GM23338 (cell line): ENCODE measurements around the gene RUVBL2. TPM values are rescaled to one million over a fixed set of nuclear protein-coding genes. Genes with fewer than 3 reads are reported as not detected.

Source experiments
- ATAC-seq: fragments of 200-7000 bp; cut with Tn5 transposase; 3 replicates; pipeline ENCODE4 v1.9.1; 2020
- DNase-seq: peaks from one replicate; pipeline ENCODE4 v3.0.0-alpha.2; 2015; ENCODE audit warnings: low spot score
- H2AFZ ChIP-seq: fragments of 200-600 bp; sonication (generic); 2 replicates; pipeline ENCODE4 v1.8.0; 2016; ENCODE audit warnings: antibody characterized with exemption, mild to moderate bottlenecking, moderate library complexity
- H3F3A ChIP-seq: fragments of 200-600 bp; sonication (generic); replicated peaks from 2 replicates; pipeline ENCODE4 v1.8.0; 2017; ENCODE audit warnings: antibody characterized with exemption, mixed run types, low read depth
- H3K27ac ChIP-seq: fragments of 200-600 bp; sonication (generic); 2 replicates; pipeline ENCODE4 v1.6.1; 2016; ENCODE audit warnings: low read depth
- H3K27me3 ChIP-seq: fragments of 200-600 bp; sonication (generic); 2 replicates; pipeline ENCODE4 v1.8.0; 2016; ENCODE audit warnings: mild to moderate bottlenecking, mixed run types, moderate library complexity; ENCODE audit not compliant: insufficient read depth
- H3K36me3 ChIP-seq: fragments of 200-600 bp; sonication (generic); 2 replicates; pipeline ENCODE4 v1.8.0; 2016; ENCODE audit warnings: mild to moderate bottlenecking; ENCODE audit not compliant: insufficient read depth
- H3K4me1 ChIP-seq: fragments of 200-600 bp; sonication (generic); 2 replicates; pipeline ENCODE4 v1.8.0; 2016; ENCODE audit warnings: mild to moderate bottlenecking, moderate library complexity; ENCODE audit not compliant: insufficient read depth
- H3K4me2 ChIP-seq: fragments of 200-600 bp; sonication (generic); 2 replicates; pipeline ENCODE4 v1.7.1; 2017; ENCODE audit warnings: mixed run types
- H3K4me3 ChIP-seq: fragments of 200-600 bp; sonication (generic); 2 replicates; pipeline ENCODE4 v1.6.1; 2016; ENCODE audit warnings: mixed run types
- H3K79me2 ChIP-seq: fragments of 200-600 bp; sonication (generic); replicated peaks from 2 replicates; pipeline ENCODE4 v1.8.0; 2017; ENCODE audit warnings: mild to moderate bottlenecking; ENCODE audit not compliant: insufficient read depth
- H3K9me2 ChIP-seq: fragments of 200-600 bp; sonication (generic); 2 replicates; pipeline ENCODE4 v1.8.0; 2017; ENCODE audit not compliant: insufficient read depth
- H4K20me1 ChIP-seq: fragments of 200-600 bp; sonication (generic); replicated peaks from 2 replicates; pipeline ENCODE4 v1.8.0; 2017; ENCODE audit warnings: mild to moderate bottlenecking; ENCODE audit not compliant: insufficient read depth
- H3K27ac Mint-ChIP-seq: 2 replicates; pipeline ENCODE4 v1.8.0; 2020; ENCODE audit warnings: inconsistent platforms, mild to moderate bottlenecking, moderate library complexity, mixed read lengths
- H3K27me3 Mint-ChIP-seq: 3 replicates; pipeline ENCODE4 v1.8.0; 2022; ENCODE audit warnings: low read depth, mild to moderate bottlenecking, moderate library complexity, mixed read lengths, inconsistent platforms; ENCODE audit not compliant: insufficient read depth, poor library complexity
- H3K36me3 Mint-ChIP-seq: 3 replicates; pipeline ENCODE4 v1.8.0; 2021; ENCODE audit warnings: low read depth, mild to moderate bottlenecking, inconsistent platforms, moderate library complexity, mixed read lengths
- H3K4me1 Mint-ChIP-seq: 3 replicates; pipeline ENCODE4 v1.8.0; 2020; ENCODE audit warnings: mild to moderate bottlenecking, inconsistent platforms, mixed read lengths
- H3K4me3 Mint-ChIP-seq: 3 replicates; pipeline ENCODE4 v1.8.0; 2021; ENCODE audit warnings: moderate library complexity, mild to moderate bottlenecking, inconsistent platforms, mixed read lengths
- H3K9me3 Mint-ChIP-seq: 3 replicates; pipeline ENCODE4 v1.8.0; 2020; ENCODE audit warnings: moderate library complexity, mild to moderate bottlenecking, inconsistent platforms, mixed read lengths
- CREB1 ChIP-seq: fragments of 250-450 bp; sonication (Bioruptor Pico); IDR thresholded peaks from 2 replicates; pipeline ENCODE4 v1.5.0; 2020; ENCODE audit warnings: low read depth, mild to moderate bottlenecking, moderate library complexity
- EZH2 ChIP-seq: fragments of 200-600 bp; sonication (generic); IDR thresholded peaks from one replicate; pipeline ENCODE4 v1.8.0; 2017; ENCODE audit warnings: antibody characterized with exemption, mild to moderate bottlenecking, low read depth; ENCODE audit not compliant: unreplicated experiment
- EZH2phosphoT487 ChIP-seq: fragments of 200-600 bp; sonication (generic); IDR thresholded peaks from one replicate; pipeline ENCODE4 v1.8.1; 2018; ENCODE audit warnings: antibody characterized with exemption; ENCODE audit not compliant: unreplicated experiment
- JUNB ChIP-seq: IDR thresholded peaks from one replicate; pipeline ENCODE4 v1.6.1; 2016; ENCODE audit warnings: antibody characterized with exemption; ENCODE audit not compliant: unreplicated experiment
- NANOG ChIP-seq: IDR thresholded peaks from 2 replicates; pipeline ENCODE4 v1.6.1; 2016; ENCODE audit warnings: antibody characterized with exemption, borderline replicate concordance
- POLR2AphosphoS5 ChIP-seq: IDR thresholded peaks from 2 replicates; pipeline ENCODE4 v1.6.1; 2016; ENCODE audit warnings: antibody characterized with exemption, low read depth
- STAT1 ChIP-seq: IDR thresholded peaks from one replicate; pipeline ENCODE4 v1.6.1; 2016; ENCODE audit warnings: antibody characterized with exemption; ENCODE audit not compliant: unreplicated experiment
- ZNF114 ChIP-seq: fragments of 250-450 bp; sonication (Bioruptor Pico); IDR thresholded peaks from 2 replicates; pipeline ENCODE4 v1.5.0; 2020; ENCODE audit warnings: mild to moderate bottlenecking, moderate library complexity
- ZNF331 ChIP-seq: fragments of 250-450 bp; sonication (Bioruptor Pico); IDR thresholded peaks from 2 replicates; pipeline ENCODE4 v1.5.0; 2020; ENCODE audit warnings: low read depth, mild to moderate bottlenecking, moderate library complexity
- polyA plus RNA-seq: library from polyadenylated mRNA; unstranded; fragments of >200 nt; fragmentation: Nextera tagmentation; extraction: Ambion mirVana; gene quantifications from 2 replicates; pipeline ENCODE4 v1.2.1, GENCODE V29; 2016
- total RNA-seq: library from RNA; depleted of rRNA; stranded (reverse); fragments of >200 nt; shearing (Covaris generic); gene quantifications from 2 replicates; pipeline ENCODE4 v1.2.3, GENCODE V29; 2014
- TF ChIP-seq, protein P1 (sequence below): IDR thresholded peaks from 2 replicates; pipeline ENCODE4 v1.6.1; 2016; ENCODE audit warnings: antibody characterized with exemption
- TF ChIP-seq, protein P2 (sequence below): IDR thresholded peaks from one replicate; pipeline ENCODE4 v1.6.1; 2018; ENCODE audit warnings: antibody characterized with exemption; ENCODE audit not compliant: unreplicated experiment
- TF ChIP-seq, protein P3 (sequence below), 2 experiments: fragments of 200-600 bp in 1 of 2; sonication (generic) in 1 of 2; conservative IDR thresholded peaks; 2 replicates each; pipeline versions ENCODE4 v1.5.1 to v1.6.1; 2016 to 2017; ENCODE audit warnings: antibody characterized with exemption in 2 of 2, low read depth in 2 of 2, mild to moderate bottlenecking in 2 of 2, moderate library complexity in 1 of 2
- TF ChIP-seq, protein P4 (sequence below): fragments of 250-450 bp; sonication (Bioruptor Pico); IDR thresholded peaks from 2 replicates; pipeline ENCODE4 v1.5.0; 2020; ENCODE audit warnings: mild to moderate bottlenecking, moderate library complexity

Gene RUVBL2
- total and polyA plus RNA-seq, 2 experiments from 2014 or later = 196 to 252 TPM

DNA sequence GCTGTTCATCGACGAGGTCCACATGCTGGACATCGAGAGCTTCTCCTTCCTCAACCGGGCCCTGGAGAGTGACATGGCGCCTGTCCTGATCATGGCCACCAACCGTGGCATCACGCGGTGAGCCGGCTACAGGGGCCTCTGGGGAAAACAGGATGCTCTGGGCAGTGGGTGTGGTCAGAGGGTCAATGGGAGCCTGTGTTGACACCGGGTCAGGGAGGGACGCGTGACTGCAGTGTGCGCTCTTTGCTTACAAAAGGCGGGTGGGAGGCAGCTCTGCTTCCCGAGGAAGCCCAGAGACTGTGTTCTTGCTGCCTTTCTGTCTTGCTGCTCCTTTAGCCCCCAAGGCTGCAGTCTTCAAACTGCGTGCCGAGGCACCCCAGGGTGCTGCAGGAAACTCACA, 17.5 kb downstream of the RUVBL2 start:
- Histone ChIP-seq H2AFZ (no peak overlapping the region), H3K36me3 (peaks cover 7% of the 10 kb centered on the region; the same call in 1 of the 2 replicates), H3K4me3 (no peak overlapping the region), H3K4me1 (no peaks in the 10 kb centered on the region), H3K79me2 (no peaks in the 10 kb centered on the region), H3F3A (no peaks in the 10 kb centered on the region), H3K9me2 (no peaks in the 10 kb centered on the region), H4K20me1 (no peaks in the 10 kb centered on the region; the same call in 1 of the 2 replicates), H3K4me2 (no peak overlapping the region), H3K27ac (no peak overlapping the region), H3K27me3 (no peaks in the 10 kb centered on the region)
- DNase-seq (no peak), ATAC-seq (no peak)
- peaks cover 73% of the 10 kb centered on the region for H3K36me3 Mint-ChIP-seq
- TF ChIP-seq NANOG (no peak), STAT1 (no peak), CREB1 (CRISPR knock-in tag) (no peak), ZNF331 (no peak), POLR2AphosphoS5 (no peak), ZNF114 (CRISPR knock-in tag) (no peak), JUNB (no peak), EZH2 (no peak), EZH2phosphoT487 (no peak)
- TF ChIP-seq, protein P1, sequence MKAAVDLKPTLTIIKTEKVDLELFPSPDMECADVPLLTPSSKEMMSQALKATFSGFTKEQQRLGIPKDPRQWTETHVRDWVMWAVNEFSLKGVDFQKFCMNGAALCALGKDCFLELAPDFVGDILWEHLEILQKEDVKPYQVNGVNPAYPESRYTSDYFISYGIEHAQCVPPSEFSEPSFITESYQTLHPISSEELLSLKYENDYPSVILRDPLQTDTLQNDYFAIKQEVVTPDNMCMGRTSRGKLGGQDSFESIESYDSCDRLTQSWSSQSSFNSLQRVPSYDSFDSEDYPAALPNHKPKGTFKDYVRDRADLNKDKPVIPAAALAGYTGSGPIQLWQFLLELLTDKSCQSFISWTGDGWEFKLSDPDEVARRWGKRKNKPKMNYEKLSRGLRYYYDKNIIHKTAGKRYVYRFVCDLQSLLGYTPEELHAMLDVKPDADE = no peak
- TF ChIP-seq, protein P2, sequence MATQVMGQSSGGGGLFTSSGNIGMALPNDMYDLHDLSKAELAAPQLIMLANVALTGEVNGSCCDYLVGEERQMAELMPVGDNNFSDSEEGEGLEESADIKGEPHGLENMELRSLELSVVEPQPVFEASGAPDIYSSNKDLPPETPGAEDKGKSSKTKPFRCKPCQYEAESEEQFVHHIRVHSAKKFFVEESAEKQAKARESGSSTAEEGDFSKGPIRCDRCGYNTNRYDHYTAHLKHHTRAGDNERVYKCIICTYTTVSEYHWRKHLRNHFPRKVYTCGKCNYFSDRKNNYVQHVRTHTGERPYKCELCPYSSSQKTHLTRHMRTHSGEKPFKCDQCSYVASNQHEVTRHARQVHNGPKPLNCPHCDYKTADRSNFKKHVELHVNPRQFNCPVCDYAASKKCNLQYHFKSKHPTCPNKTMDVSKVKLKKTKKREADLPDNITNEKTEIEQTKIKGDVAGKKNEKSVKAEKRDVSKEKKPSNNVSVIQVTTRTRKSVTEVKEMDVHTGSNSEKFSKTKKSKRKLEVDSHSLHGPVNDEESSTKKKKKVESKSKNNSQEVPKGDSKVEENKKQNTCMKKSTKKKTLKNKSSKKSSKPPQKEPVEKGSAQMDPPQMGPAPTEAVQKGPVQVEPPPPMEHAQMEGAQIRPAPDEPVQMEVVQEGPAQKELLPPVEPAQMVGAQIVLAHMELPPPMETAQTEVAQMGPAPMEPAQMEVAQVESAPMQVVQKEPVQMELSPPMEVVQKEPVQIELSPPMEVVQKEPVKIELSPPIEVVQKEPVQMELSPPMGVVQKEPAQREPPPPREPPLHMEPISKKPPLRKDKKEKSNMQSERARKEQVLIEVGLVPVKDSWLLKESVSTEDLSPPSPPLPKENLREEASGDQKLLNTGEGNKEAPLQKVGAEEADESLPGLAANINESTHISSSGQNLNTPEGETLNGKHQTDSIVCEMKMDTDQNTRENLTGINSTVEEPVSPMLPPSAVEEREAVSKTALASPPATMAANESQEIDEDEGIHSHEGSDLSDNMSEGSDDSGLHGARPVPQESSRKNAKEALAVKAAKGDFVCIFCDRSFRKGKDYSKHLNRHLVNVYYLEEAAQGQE = no peak
- TF ChIP-seq, protein P3, sequence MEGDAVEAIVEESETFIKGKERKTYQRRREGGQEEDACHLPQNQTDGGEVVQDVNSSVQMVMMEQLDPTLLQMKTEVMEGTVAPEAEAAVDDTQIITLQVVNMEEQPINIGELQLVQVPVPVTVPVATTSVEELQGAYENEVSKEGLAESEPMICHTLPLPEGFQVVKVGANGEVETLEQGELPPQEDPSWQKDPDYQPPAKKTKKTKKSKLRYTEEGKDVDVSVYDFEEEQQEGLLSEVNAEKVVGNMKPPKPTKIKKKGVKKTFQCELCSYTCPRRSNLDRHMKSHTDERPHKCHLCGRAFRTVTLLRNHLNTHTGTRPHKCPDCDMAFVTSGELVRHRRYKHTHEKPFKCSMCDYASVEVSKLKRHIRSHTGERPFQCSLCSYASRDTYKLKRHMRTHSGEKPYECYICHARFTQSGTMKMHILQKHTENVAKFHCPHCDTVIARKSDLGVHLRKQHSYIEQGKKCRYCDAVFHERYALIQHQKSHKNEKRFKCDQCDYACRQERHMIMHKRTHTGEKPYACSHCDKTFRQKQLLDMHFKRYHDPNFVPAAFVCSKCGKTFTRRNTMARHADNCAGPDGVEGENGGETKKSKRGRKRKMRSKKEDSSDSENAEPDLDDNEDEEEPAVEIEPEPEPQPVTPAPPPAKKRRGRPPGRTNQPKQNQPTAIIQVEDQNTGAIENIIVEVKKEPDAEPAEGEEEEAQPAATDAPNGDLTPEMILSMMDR (conservative IDR thresholded peaks at IDR 0.05; ENCODE audit: low read depth in 2 of 2) = no peak
- TF ChIP-seq, protein P4, sequence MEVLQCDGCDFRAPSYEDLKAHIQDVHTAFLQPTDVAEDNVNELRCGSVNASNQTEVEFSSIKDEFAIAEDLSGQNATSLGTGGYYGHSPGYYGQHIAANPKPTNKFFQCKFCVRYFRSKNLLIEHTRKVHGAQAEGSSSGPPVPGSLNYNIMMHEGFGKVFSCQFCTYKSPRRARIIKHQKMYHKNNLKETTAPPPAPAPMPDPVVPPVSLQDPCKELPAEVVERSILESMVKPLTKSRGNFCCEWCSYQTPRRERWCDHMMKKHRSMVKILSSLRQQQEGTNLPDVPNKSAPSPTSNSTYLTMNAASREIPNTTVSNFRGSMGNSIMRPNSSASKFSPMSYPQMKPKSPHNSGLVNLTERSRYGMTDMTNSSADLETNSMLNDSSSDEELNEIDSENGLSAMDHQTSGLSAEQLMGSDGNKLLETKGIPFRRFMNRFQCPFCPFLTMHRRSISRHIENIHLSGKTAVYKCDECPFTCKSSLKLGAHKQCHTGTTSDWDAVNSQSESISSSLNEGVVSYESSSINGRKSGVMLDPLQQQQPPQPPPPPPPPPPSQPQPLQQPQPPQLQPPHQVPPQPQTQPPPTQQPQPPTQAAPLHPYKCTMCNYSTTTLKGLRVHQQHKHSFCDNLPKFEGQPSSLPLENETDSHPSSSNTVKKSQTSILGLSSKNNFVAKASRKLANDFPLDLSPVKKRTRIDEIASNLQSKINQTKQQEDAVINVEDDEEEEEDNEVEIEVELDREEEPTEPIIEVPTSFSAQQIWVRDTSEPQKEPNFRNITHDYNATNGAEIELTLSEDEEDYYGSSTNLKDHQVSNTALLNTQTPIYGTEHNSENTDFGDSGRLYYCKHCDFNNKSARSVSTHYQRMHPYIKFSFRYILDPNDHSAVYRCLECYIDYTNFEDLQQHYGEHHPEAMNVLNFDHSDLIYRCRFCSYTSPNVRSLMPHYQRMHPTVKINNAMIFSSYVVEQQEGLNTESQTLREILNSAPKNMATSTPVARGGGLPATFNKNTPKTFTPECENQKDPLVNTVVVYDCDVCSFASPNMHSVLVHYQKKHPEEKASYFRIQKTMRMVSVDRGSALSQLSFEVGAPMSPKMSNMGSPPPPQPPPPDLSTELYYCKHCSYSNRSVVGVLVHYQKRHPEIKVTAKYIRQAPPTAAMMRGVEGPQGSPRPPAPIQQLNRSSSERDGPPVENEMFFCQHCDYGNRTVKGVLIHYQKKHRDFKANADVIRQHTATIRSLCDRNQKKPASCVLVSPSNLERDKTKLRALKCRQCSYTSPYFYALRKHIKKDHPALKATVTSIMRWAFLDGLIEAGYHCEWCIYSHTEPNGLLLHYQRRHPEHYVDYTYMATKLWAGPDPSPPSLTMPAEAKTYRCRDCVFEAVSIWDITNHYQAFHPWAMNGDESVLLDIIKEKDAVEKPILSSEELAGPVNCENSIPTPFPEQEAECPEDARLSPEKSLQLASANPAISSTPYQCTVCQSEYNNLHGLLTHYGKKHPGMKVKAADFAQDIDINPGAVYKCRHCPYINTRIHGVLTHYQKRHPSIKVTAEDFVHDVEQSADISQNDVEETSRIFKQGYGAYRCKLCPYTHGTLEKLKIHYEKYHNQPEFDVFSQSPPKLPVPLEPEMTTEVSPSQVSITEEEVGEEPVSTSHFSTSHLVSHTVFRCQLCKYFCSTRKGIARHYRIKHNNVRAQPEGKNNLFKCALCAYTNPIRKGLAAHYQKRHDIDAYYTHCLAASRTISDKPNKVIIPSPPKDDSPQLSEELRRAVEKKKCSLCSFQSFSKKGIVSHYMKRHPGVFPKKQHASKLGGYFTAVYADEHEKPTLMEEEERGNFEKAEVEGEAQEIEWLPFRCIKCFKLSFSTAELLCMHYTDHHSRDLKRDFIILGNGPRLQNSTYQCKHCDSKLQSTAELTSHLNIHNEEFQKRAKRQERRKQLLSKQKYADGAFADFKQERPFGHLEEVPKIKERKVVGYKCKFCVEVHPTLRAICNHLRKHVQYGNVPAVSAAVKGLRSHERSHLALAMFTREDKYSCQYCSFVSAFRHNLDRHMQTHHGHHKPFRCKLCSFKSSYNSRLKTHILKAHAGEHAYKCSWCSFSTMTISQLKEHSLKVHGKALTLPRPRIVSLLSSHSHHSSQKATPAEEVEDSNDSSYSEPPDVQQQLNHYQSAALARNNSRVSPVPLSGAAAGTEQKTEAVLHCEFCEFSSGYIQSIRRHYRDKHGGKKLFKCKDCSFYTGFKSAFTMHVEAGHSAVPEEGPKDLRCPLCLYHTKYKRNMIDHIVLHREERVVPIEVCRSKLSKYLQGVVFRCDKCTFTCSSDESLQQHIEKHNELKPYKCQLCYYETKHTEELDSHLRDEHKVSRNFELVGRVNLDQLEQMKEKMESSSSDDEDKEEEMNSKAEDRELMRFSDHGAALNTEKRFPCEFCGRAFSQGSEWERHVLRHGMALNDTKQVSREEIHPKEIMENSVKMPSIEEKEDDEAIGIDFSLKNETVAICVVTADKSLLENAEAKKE (CRISPR knock-in tag) = no peak
- no peaks in the 10 kb centered on the region; the same call in 2 of the 3 replicates for H3K9me3 Mint-ChIP-seq
- peaks cover 7% of the 10 kb centered on the region for H3K27me3 Mint-ChIP-seq
- H3K27ac Mint-ChIP-seq = no peak overlapping the region
- no peaks in the 10 kb centered on the region for H3K4me1 Mint-ChIP-seq
- H3K4me3 Mint-ChIP-seq = no peak overlapping the region
